GM19438 (cell line): ENCODE data around the gene FAM229B.
"Not testable (repeated sequence)": the region's sequence is repeated elsewhere in the genome, so short reads cannot be mapped to it uniquely, and the experiment has no call there.

Experiments
- ATAC-seq: cut with Tn5 transposase; IDR thresholded peaks from one replicate; pipeline ENCODE4 v1.9.1; 2021; ENCODE audit warnings: low read depth; ENCODE audit not compliant: unreplicated experiment

The FAM229B gene

GRCh38 chr6:112087136-112087911 lies at the start of gene FAM229B, which contains the start of gene TUBE1:
Gene FAM229B (plus strand): TSS chr6:112087591. CDS start chr6:112099284, 11,693 bp downstream.
Gene TUBE1 (minus strand): TSS chr6:112087482. CDS start chr6:112087434, 48 bp downstream.
- peak; percentile 94 for ATAC-seq

DNA sequence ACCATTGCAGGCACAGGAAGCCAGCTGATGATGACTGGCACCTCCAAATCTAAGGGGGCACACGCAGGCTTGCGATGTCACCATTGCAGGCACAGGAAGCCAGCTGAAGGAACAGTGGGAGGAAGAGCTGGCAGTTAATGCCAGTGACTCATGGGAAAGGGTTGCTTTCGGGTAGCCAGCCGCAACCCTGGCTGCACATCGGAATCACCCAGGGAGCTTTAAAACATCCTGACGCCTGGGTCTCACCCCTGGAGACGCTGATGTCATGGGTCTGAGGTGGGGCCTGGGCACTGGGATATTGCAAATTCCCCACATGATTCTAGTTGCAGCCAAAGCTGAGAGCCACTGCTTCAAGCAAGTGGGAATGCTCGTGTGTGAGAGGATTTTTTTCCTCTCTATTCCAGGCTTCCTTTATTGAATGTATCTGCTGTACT lies 49.6 kb upstream of the FAM229B start:
- ATAC-seq: no peak

DNA sequence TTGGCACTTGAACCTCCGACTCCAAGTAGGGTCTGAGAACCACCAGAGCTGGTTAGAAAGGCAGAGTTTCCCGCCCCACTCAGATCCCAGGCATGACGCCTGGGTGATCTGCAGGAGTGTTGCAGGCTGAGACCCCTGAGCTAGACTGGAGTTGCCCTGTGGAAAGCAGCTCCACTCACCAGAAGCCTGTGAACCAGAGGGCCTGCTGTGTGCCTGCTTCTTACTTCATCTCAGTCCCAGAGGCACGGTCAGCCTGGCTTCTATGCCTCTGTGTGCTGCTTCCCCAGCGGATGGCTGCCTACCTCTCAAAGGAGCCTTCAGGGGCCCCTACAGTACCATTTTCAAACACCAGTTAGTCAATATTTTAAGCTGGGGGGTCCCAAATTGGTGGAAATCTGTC lies 49.1 kb upstream of the FAM229B start:
- ATAC-seq: no peak

- no peak for ATAC-seq
Measured at GRCh38 chr6:112038756-112039430, 48.5 kb upstream of the FAM229B start.

DNA sequence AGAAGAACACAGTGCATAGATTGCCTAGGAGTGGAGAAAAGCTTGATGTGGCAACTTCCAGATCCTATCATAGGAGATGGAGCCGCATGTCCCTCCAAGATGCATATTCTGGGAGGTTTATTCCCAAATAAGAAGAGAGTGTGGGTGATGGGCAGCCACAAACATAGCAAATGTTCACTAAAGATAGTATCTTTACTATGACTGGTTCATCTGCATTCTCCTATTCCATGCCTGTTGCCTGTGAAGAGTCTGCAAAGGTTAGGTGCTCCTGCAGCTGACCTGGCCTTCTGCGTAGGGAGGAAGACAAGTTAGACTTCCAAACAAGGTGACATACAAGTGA lies 48.0 kb upstream of the FAM229B start:
- no peak for ATAC-seq

DNA sequence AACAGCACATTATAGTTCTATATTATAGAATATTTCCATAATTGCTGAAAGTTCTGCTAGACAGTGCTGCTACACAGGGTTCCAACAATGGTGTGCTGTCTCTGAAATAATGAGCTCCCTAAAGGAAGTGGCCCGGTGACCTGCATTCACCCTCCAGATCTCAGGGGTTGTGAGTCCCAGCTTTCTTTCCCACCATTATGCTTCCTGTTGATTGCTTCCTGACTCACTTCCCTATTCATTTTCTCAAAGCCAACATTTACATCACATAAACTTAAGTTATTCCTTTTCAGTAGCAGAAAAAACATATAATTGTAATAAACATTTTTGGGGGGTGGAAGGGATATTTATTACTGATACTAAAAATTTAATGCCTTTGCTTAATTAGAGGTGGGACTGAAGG lies 46.4 kb upstream of the FAM229B start:
- no peak for ATAC-seq

- ATAC-seq: no peak
Measured at GRCh38 chr6:112041535-112041934, 45.9 kb upstream of the FAM229B start.

- ATAC-seq: peak; percentile 92
Measured at GRCh38 chr6:112043032-112044007, 44.1 kb upstream of the FAM229B start.

DNA sequence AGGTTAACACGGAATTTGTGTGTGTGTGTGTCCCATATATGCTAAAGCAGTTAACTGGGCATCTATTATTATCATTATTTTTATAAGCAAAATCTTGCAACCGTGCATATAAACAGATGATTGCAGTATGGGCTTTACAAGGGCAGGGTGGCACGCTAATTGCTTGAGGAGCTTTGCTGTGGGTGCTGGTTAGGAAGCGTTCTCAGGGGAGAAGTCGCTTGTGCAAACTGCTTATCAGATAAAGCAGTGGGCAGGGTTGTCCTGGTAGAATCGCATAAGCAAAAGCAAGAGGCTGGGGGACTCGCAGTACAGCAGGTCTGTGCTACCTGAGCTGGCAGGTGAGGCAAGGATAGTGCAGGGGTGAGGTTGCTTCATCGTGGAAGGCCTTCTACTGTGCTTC lies 43.2 kb upstream of the FAM229B start:
- no peak for ATAC-seq

DNA sequence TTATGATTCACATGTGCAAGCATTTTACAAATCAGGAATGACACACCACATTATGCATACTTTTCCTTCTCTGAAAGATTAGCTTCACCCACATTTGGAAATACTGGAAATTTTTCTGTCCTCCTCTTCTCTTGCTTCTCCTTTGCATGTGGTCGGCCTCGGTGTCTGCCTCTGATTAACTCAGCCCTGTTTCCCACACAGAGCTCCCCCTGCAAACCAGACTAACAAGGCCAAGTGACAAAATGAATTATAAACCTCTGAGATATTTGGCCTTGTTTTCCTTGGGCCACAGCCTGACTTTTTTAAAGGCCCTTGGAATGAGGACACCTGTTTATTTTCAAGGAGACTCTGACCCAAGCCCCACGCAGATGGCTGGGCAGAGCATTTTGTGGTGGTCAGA lies 42.5 kb upstream of the FAM229B start:
- no peak for ATAC-seq

DNA sequence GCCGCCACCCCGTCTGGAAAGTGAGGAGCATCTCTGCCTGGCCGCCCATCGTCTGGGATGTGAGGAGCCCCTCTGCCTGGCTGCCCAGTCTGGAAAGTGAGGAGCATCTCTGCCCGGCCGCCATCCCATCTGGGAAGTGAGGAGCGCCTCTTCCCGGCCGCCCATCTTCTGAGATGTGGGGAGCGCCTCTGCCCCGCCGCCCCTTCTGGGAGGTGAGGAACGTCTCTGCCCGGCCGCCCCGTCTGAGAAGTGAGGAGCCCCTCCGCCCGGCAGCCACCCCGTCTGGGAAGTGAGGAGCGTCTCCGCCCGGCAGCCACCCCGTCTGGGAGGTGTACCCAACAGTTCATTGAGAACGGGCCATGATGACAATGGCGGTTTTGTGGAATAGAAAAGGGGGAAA lies 39.9 kb upstream of the FAM229B start:
- not testable (repeated sequence) for ATAC-seq

DNA sequence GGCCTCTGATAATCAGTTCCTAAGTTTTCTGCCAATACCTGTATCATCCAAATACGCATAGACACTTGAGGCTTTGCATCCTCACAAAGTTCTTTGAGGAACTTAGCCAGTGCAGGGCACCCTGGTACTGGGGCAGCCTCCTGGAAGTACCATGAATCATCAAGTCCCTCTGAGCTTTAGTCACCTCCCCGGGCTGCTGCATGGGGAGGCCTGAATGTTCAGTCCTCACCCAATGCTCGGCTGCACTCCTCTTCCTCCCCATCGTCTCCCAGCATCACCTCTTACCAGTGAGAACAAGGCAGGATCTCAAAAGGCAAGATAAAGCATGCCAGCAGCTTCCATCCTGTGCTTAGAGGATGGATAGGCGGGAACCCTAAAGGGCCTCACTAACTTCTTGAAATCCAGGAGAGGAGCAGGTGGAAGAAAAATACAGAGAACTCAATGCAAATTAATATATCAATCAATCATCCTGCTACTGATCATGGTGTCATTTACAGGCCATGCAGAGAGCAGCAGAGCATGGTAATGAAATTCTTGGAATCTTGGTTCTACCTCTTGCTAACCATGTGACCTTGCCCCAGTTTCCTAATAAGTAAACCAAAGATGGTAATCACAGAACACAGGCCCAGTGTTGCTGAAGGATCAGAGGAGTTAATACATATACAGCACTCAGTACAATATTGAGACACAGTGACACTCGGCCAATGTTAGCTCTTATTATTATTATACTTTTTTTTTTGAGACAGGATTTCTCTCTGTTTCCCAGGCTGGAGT lies 38.2 kb upstream of the FAM229B start:
- ATAC-seq: no peak

DNA sequence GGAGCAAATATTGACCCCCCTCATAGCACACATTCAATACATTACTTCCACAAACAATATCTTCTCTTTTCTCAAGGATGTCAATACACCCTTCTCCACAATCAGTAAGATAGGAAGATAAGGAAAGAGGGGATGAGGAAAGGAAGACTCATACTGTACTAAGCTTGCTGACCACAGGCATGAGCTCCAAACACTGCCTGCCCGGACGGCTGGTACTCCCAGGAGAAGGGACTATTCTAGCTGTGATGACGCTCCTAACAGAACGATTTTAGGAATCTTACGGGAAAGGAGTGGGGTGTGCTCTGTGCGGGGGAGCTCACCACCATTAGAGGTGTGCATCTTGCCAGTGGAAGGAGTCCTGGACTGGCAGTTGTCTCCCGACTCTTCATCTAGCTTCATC lies 37.4 kb upstream of the FAM229B start:
- no peak for ATAC-seq

DNA sequence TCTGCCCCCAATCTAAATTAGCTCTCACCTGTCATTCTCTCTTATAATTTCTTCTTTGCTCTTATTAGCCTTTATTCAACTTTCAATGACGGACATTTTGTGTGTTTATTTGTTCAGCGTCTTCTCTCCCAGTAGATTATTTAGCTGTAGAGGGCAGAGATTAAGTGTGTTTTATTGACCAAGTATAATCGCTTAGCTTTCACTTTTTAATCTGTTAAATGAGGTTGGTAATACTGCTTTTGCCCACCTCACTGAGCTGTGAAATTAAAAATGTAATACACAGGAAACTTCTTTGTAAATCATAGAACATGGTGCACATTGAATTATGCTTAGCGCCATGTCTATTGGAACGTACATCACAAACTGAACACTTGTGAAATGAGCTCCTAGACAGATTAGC lies 37.0 kb upstream of the FAM229B start:
- ATAC-seq: no peak

- not testable (repeated sequence) for ATAC-seq
Measured at GRCh38 chr6:112051251-112051740, 36.1 kb upstream of the FAM229B start.

GRCh38 chr6:112054001-112054400 lies 33.4 kb upstream of the FAM229B start, which contains the start of gene CCN6:
Gene CCN6 (plus strand): TSS chr6:112054104. CDS start chr6:112054358, 254 bp downstream.
- no peak for ATAC-seq

- no peak for ATAC-seq
Measured at GRCh38 chr6:112054555-112055190, 32.7 kb upstream of the FAM229B start.

DNA sequence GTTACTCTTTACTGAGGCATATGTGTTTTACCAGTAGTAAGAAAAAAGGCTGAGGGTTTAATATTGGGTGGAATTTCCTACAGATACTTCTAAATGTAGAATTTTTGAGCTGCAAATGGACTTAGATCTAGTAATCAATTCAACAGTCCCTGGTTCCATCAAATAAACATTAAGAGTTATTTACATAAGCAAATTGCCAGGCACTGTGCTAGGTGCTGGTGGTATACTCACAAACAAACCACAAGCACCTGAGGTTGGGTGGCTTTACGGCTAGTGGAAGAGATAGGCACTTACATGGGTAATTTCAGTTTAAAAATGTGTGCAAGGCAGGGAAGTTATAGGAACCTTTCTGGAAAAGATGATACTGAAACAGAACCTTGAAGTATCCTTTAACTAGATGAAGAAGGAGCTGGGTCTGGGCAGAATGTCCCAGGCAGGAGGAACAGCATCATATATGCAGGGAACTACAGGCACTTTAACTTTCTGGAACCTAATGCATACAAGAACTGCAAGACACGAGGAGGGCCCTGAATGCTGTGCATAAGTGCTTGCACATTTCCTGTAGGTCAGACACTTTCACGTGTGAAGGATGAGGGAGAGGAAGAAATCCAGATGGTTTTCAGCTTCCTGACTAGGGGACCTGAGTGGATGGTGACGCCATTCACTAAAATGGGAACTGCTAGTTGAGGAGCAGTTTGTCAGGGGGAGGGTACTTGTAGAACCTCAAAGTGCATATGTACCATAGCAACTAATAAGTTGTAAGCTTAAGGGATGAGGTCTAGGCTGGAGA lies 29.0 kb upstream of the FAM229B start:
- ATAC-seq: no peak

- no peak for ATAC-seq
Measured at GRCh38 chr6:112061605-112062004, 25.8 kb upstream of the FAM229B start.
